ENCODE measurements around the gene FAM222A.

- TF ChIP-seq POLR2AphosphoS5 (IDR thresholded peaks at IDR 0.05) (no peak), CTCF (IDR thresholded peaks at IDR 0.05; ENCODE audit: poor library complexity, severe bottlenecking) (no peak)
These were observed 40.2 kb upstream of the FAM222A start for GRCh38 chr12:109673379-109673778.

Measured in neural cell (in vitro differentiated cells).